H1 (cell line): ENCODE results near the gene PIGV. TPM values are rescaled to one million over a fixed set of nuclear protein-coding genes. Genes with fewer than 3 reads are reported as not detected.

ENCODE experiments used
- ZNF274 ChIP-seq: IDR thresholded peaks from 2 replicates; pipeline ENCODE4 v1.7.0; 2012; ENCODE audit warnings: low read length, borderline replicate concordance; ENCODE audit errors: extremely low read depth
- polyA plus RNA-seq, 7 experiments: library from polyadenylated mRNA; depleted of rRNA in 3 of 7; stranded (reverse) in 5 of 7; unstranded in 2 of 7; fragments of >200 nt in 5 of 7; fragments of 200-250 nt in 2 of 7; gene quantifications; 1 replicate in 5 of 7; 2 replicates in 1 of 7; 4 replicates in 1 of 7; pipeline versions ENCODE4 v1.2.1 to v1.2.3, GENCODE V29; 2011 to 2013; ENCODE audit warnings: missing spikeins in 2 of 7, mixed read lengths in 2 of 7
- total RNA-seq: library from RNA; stranded (reverse); fragmentation: NEBNext Ultra II Directional; extraction: Animal tissue kit (Norgen Biotek cat#: 25700); gene quantifications from 2 replicates; pipeline ENCODE4 v1.2.1, GENCODE V29; 2021

Gene PIGV
- total and polyA plus RNA-seq, 2 of the 8 experiments (the other 6 are each of a cell fraction or from before 2014, with no cell fraction given) = 8.5 to 20.9 TPM

GRCh38 chr1:26739329-26739914, 48.3 kb upstream of the PIGV start (continued):
- TF ChIP-seq ZNF274 = no peak
